Measurements from ENCODE around the gene HNRNPF.

HNRNPF gene

DNA sequence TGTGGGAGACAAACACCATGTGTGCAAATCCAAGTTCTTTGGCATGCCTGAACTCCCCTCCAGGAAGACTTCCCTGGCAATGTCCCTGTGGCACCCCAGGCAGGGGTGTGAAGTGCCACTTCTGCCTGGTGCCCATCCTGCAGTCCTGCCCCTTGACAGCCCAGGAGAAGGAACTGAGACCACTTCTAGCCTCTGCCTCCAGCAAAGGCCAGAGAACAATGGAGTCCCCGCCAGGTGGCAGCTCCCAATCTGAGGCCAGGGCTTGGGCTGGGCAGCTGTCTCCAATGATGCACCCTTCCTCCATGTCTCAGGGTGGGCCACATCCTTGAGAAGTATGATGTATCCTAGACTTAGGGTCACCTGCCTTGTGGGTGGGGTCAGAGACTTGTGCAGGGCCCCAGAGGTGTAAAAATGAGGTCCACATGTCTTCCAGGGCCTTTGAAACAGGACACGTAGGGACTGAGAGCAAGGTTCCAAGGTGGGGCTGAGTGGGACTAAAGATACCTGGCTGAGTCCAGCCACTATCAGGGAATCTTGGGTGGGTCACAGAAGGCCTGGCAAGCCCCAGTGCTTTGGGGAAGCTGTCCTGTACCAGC is 32.1 kb downstream of the HNRNPF start:
- no peak for DNase-seq (ENCODE audit: low read depth, low spot score)

- DNase-seq (ENCODE audit: low read depth, low spot score) = no peak
Measured at GRCh38 chr10:43376046-43376635, 32.8 kb downstream of the HNRNPF start.

- no peak for DNase-seq (ENCODE audit: low read depth, low spot score)
Measured at GRCh38 chr10:43375401-43376020, 33.5 kb downstream of the HNRNPF start.

DNA sequence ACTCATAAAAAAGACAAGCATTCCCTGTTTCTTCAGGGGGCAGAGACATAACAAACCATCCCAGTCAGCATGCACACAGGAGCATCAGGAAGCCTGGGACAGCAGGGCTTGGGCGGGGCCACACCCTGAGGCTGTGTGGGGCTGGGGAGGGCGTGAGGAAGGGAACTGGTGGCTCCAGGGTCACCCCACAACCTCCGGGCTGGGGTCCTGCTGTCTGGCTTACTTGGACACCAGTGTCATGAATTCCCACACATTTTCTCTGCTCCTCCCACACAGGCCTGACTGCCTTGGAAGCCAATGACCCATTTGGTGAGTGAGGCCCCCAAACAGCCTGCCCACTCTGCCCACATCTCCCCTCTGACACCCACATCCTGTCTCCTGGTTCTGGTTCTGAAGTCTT is 34.8 kb downstream of the HNRNPF start:
- no peak for DNase-seq (ENCODE audit: low read depth, low spot score)

DNA sequence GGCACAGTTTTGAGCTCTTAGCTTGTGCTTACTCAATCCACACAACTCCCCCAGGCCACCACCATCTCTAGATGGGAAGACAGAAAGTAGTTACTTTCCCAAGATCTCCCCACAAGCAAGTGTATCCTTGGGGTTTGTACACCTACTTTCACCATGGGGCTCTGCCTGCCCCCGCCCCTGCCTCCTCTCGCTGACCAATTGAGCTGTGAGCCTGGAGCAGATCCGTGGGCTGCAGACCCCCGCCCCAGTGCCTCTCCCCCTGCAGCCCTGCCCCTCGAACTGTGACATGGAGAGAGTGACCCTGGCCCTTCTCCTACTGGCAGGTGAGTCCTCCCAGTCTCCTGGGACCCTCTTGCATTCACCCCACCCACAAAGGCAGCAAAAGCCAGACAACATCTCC is 35.5 kb downstream of the HNRNPF start:
- no peak for DNase-seq (ENCODE audit: low read depth, low spot score)

GRCh38 chr10:43372765-43373361 is 36.1 kb downstream of the HNRNPF start:
- DNase-seq (ENCODE audit: low read depth, low spot score) = no peak

DNA sequence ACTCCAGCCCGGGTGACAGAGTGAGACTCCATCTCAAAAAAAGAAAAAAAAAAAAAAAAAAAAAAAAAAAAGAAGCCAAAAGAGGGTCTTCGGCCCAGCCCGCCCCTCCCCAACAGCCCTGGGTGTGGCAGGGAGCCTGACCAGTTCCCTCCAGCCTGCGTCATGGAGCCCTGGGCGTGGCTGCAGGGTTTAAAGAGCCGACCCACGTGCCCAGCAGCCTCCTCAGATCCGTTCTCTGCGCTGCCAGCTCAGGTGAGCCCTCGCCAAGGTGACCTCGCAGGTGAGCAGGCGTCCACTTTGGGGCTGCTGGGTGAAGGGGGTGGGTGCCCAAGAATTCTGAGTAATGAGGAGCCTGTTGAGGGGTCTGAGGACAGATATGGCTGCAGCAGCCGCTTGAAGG is 37.6 kb downstream of the HNRNPF start, which contains the start of gene FXYD4:
Gene FXYD4, plus strand, starts transcription at position 219 of the 400 bp plus-strand sequence. CDS start 2,111 bp downstream, outside the sequence.
- DNase-seq (ENCODE audit: low read depth, low spot score) = no peak

DNA sequence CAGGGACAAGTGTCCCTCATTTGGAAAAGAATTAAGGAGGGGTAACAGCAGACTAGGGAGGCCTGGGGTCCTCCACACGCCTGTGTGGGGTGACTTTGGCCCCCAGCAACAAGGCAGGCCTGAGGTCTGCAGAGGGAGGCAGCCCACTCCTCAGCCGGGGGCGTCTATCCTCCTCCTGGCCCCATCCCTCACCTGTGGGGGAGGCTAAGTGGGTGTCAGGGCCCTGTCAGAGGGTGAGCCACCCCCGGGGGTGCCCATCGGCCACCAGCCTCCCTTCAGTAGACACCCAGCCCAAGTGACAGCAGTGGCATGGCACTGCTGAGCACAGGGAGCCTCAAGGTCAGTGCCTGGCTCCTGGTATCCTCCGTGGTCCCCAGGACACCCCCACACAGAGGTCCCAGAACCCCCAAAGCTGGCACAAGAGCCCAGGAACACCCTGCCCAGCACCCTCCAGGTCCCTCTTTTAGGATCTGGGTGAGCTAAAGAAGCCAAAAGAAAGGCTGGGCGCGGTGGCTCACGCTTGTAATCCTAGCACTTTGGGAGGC is 38.2 kb downstream of the HNRNPF start:
- no peak for DNase-seq (ENCODE audit: low read depth, low spot score)

DNA sequence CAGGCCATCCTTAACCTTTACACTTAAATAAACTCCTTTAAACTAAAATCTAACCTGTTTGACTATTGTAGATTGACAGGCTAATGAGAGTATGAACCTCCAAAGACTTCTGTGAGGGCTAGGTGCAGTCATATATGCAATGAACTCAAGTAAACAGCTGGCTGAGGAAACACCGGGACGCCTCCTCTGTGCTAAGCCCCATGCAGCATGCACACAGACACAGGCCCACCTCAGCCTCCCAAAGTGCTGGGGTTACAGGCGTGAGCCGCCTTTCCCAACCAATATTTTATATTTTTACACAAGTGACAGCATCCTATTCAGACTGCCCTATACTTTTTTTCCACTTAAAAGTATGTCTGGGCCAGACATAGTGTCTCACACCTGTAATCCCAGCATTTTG is 39.1 kb downstream of the HNRNPF start:
- DNase-seq (ENCODE audit: low read depth, low spot score) = no peak

DNA sequence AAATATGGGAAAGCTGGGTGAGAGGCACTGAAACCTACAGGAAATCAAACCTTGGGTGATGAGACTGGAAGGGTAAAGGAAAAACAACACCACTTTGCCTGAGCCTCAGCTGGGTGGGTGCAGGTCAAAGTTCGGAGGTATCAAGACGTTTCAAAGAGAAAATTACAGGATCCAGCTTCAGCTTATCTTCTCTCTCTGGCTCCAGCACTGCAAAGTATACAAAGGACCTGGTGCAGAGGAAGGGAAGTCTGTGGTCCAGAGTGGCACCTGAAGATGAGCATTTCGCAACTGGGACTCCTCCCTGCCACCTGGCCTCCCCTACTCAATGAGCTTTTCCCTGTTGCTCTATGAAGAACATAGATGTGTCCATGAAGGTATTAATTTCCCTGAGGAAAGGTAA is 44.0 kb downstream of the HNRNPF start:
- no peak for DNase-seq (ENCODE audit: low read depth, low spot score)

DNA sequence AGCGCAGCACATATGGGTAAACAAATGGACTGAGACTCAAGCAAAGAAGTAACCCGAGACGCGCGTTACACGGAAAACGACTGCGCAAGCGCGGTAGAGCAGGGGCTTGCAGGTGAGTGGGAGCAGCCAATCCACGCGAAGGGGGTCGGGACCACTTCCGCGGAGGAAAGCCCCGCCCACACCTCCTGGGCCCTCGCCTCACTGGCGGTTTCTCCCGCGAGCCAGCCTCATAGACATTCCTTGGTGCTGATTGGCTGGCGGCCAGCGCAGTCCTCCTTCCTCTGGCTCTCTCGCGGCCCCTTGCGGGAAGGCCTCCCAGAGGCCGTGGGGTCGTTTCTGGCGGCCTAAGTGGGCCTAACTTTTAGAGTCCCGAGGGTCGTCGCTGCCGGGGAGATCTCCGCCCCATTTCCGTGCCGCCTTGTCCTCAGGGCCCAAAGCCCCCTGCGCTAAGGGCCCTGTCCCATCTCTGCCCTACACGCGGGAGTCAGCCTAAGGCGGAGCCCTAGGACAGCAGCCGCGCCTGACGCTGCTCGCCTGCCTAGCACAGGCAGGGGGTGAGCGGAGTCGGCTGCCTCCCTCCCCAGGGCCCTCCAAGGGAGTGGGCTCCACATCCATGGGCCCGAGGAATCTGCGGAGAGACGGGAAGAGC is 46.7 kb downstream of the HNRNPF start:
- peak; percentile 58 for DNase-seq (ENCODE audit: low read depth, low spot score)

DNA sequence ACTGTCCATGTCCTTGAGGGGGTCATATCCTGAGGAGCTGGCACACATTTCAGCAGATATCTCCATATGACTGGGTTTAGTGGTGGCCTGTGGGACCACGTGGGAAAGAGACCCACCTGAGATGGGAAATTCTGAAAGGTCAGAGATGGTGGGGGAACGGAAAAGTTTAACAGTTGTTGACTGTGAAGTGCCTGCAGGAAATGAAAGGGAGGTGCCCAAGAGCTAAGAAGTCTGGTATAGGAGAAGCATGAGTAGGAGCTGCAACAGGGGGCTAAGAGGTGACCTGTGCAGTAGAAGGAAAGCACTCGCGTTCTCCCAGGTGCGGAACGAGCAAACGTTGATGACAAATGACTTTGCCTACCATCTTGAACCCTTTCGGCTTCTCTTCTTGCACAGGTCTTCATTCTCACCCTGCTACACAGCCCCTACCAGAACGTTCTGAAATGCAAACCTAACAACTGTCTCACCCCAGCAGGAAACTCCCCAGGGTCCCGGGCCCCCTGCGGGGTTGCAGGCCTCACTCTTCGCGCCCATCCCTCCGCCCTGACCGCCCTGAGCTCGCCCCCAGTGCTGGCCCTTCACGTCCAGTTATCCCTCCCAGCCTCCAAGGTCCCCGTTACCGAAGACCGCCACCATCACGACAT is 47.3 kb downstream of the HNRNPF start:
- DNase-seq (ENCODE audit: low read depth, low spot score) = no peak

GRCh38 chr10:43360086-43360485 is 48.9 kb downstream of the HNRNPF start:
- DNase-seq (ENCODE audit: low read depth, low spot score) = no peak

GRCh38 chr10:43355749-43356371 is 53.1 kb downstream of the HNRNPF start:
- DNase-seq (ENCODE audit: low read depth, low spot score) = no peak

DNA sequence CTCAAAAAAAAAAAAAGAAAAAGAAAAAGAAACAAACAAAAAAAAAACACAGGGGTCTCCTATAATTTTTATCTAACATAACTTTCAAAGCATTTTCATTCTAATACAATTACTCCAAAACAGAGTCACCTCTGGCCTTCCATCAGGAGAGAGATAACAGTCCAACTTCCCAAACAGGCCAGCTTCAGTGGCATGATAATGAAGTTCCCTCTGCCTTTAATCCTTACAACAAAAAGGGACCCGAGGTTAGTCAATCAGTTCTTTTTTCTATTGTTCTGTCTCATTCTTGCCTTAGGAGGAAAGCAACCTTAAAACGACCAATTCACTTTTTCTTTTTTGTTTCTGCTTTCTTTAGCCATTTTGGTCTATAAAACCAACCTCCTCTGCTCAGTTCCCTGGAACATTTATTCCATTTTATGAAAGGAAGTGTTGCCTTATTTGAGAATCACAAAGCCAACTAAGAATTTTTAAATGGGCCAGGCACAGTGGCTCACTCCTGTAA is 54.1 kb downstream of the HNRNPF start:
- no peak for DNase-seq (ENCODE audit: low read depth, low spot score)

GRCh38 chr10:43354330-43354635 is 54.7 kb downstream of the HNRNPF start:
- no peak for DNase-seq (ENCODE audit: low read depth, low spot score)

DNA sequence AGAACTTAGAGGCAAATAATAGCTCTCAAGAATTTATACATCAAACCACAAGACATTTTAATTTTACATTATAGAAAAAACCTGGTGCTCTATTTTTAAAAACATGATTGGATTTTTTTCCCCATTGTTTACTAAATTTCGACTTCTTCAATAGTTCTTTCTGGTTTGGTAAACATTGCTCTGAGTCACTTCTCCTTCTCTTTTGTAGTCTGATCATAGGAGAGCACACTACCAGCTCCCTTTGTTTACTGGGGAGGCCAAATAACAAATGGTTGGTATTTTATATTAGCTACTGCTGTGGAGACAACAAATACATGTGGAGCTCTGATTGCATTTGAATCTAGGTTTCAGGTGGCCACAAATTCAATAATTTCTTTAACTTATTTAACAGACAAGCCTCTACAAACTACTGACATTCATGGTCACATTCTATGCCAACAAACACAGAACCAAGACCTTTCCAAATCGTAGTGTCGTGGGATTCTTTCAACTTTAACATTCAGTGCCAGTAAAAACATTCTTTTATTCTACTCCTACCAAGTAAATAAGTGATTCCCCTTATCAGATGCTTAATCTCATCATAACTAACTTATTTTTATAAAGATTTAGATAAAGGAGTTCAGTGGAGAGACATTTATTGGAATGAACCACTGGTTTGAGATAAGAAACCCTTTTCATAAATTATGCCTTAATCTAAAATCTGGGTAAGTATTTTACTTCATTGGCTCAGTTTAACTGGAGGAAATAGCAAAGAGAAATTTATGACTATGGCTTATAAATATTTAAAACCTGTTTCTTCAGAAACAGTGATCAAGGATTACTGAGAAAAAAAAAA is 55.3 kb downstream of the HNRNPF start:
- DNase-seq (ENCODE audit: low read depth, low spot score) = no peak

GRCh38 chr10:43352951-43353350 is 56.0 kb downstream of the HNRNPF start:
- DNase-seq (ENCODE audit: low read depth, low spot score) = no peak

DNA sequence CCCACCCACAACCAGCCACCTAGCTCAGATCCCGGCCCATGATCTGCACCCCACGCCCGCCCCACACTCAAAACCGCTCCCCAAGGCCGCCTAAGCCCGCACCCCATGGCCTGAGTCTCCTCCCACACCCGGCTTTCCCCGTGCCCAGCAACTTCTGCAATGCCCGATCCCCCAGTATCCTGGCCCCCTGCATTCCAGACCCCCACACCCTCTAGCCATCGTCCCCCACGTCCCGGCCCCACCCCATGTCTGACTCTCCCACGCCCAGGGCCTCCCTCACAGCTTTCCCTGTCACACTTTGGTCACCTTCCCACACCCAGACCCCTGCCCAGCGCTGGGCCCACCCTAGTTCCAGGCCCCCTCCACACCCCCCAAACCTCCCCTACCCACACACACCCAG is 57.7 kb downstream of the HNRNPF start:
- no peak for DNase-seq (ENCODE audit: low read depth, low spot score)

DNA sequence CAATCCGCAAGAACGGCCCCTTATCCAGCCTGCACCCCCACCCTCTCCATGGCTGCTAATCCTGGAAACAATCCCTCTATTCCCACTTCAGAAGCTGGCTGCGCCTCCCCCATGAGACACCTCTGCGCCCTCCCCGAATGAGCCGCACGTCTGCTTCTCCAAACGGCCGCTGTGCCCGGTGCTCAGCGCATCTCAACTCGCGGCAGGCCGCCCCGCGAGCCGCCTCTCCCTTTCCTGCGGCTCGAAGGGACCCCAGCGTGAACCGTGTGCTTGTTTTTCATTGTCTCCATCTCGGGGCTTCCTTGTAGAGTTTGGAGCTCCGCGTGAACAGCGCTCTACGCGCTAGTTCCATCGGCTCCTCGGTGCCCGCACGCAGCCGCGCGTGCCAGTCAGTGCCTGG is 58.3 kb downstream of the HNRNPF start:
- no peak for DNase-seq (ENCODE audit: low read depth, low spot score)

Measured in brain pericyte (primary cell).